Transverse colon (tissue), 4 donors: Measurements from ENCODE around the gene SERPIND1. TPM values are rescaled to one million over a fixed set of nuclear protein-coding genes. Genes with fewer than 3 reads are reported as not detected.

Experiments used
- DNase-seq: peaks from one replicate; pipeline ENCODE4 v3.0.0-alpha.2; 2019
- H3K27ac ChIP-seq, 4 donors: fragments of 200-600 bp; sonication (generic); 2 replicates each; pipeline ENCODE4 v1.5.1; 2016 to 2018; ENCODE audit warnings: inconsistent platforms in 4 of 4
- H3K27me3 ChIP-seq: fragments of 200-600 bp; sonication (generic); 2 replicates; pipeline ENCODE4 v1.5.1; 2017; ENCODE audit warnings: inconsistent platforms
- H3K36me3 ChIP-seq, 4 donors: fragments of 200-600 bp; sonication (generic); 2 replicates each; pipeline ENCODE4 v1.5.1; 2017 to 2019; ENCODE audit warnings: inconsistent platforms in 4 of 4
- H3K4me1 ChIP-seq, 4 donors: fragments of 200-600 bp; sonication (generic); 2 replicates each; pipeline ENCODE4 v1.5.1; 2017 to 2020; ENCODE audit warnings: inconsistent platforms in 4 of 4
- H3K4me3 ChIP-seq, 4 donors: fragments of 200-600 bp; sonication (generic); 1 replicate in 1 of 4; 2 replicates in 3 of 4; pipeline versions ENCODE4 v1.5.1 to v1.6.1; 2017 to 2019; ENCODE audit warnings: inconsistent platforms in 4 of 4
- H3K9me3 ChIP-seq, 2 donors: fragments of 200-600 bp; sonication (generic); 2 replicates each; pipeline ENCODE4 v1.5.1; 2017 to 2019; ENCODE audit warnings: inconsistent platforms in 2 of 2
- CTCF ChIP-seq, 5 experiments: fragments of 200-600 bp in 3 of 5; fragments of 450-650 bp in 2 of 5; sonication (generic) in 3 of 5; IDR thresholded peaks; 1 replicate in 2 of 5; 2 replicates in 3 of 5; pipeline ENCODE4 v1.5.1; 2016 to 2017; ENCODE audit warnings: antibody characterized with exemption in 5 of 5, inconsistent platforms in 3 of 5, mild to moderate bottlenecking in 2 of 5, moderate library complexity in 1 of 5
- EP300 ChIP-seq: sonication (generic); formaldehyde crosslinking; IDR thresholded peaks from one replicate; pipeline ENCODE4 v1.6.1; 2017; ENCODE audit warnings: antibody characterized with exemption, low read depth
- POLR2A ChIP-seq: fragments of 450-650 bp; IDR thresholded peaks from one replicate; pipeline ENCODE4 v1.6.1; 2016; ENCODE audit warnings: antibody characterized with exemption, mild to moderate bottlenecking, moderate library complexity
- POLR2AphosphoS5 ChIP-seq, 3 donors: sonication (generic); formaldehyde crosslinking; IDR thresholded peaks; one replicate each; pipeline ENCODE4 v1.6.1; 2016; ENCODE audit warnings: antibody characterized with exemption in 3 of 3
- WGBS, 2 donors: methylation state at CpG; one replicate each; pipeline ENCODE4 v1.1.5; 2018; ENCODE audit warnings: low coverage in 1 of 2; 5-methylcytosine and 5-hydroxymethylcytosine counted together
- in situ Hi-C, 4 donors: fragments of 200-750 bp; cut with MboI; loops; one replicate each; pipeline versions ENCODE4 v1.15.0 to v1.15.1; 2017; ENCODE audit warnings: low sequenced_read_pairs in 3 of 4, low pct_ligation_motif_present in 1 of 4, low pct_unique_long_range_greater_than_20kb in 1 of 4
- intact Hi-C: fragments of 100-400 bp; cut with DNase I; formaldehyde crosslinking; loops from one replicate; pipeline ENCODE4 v1.15.1; 2023; ENCODE audit warnings: low total_unique reads
- total RNA-seq, 4 donors: library from RNA; depleted of rRNA; stranded (reverse); fragments of >200 nt; gene quantifications; one replicate each; pipeline ENCODE4 v1.1.0, GENCODE V29; 2016

SERPIND1 gene
- total RNA-seq, 4 donors from 2014 or later: not detected

GRCh38 chr22:20746431-20747189 is 27.3 kb upstream of the SERPIND1 start:
- WGBS, 2 donors: 93 to 100% methylated on average over 1 to 9 of the region's 9 CpGs
- Histone ChIP-seq H3K36me3 (peaks cover 0 to 35% (median 12%) of the 10 kb centered on the region in 4 donors), H3K9me3 (no peaks in the 10 kb centered on the region), H3K27ac (no peak overlapping the region), H3K27me3 (no peaks in the 10 kb centered on the region), H3K4me1 (peaks cover 0 to 8% (median 4%) of the 10 kb centered on the region in 4 donors), H3K4me3 (no peak overlapping the region)
- no peak for DNase-seq
- TF ChIP-seq CTCF (IDR thresholded peaks at IDR 0.05) (peak in 1 of 5 experiments; percentile 37), POLR2A (no peak), EP300 (no peak), POLR2AphosphoS5 (IDR thresholded peaks at IDR 0.05) (no peak)
- intact Hi-C loops: no loop called here
- in situ Hi-C loops: loop anchor here in 1 of 4 donors (25.0 kb wide), 1 partner anchor 334 kb away; no protein-coding TSS in a partner anchor

- TF ChIP-seq CTCF (IDR thresholded peaks at IDR 0.05): no peak
- TF ChIP-seq POLR2AphosphoS5 (IDR thresholded peaks at IDR 0.05): no peak
- TF ChIP-seq POLR2A: no peak
- no peak for TF ChIP-seq EP300
- Histone ChIP-seq H3K36me3 (peaks cover 0 to 34% (median 10%) of the 10 kb centered on the region in 4 donors), H3K27me3 (no peaks in the 10 kb centered on the region), H3K4me1 (peaks cover 0 to 8% (median 4%) of the 10 kb centered on the region in 4 donors), H3K4me3 (no peak overlapping the region), H3K9me3 (no peaks in the 10 kb centered on the region), H3K27ac (no peak overlapping the region)
- DNase-seq: no peak
- in situ Hi-C loops: loop anchor here in 1 of 4 donors (25.0 kb wide), 1 partner anchor 335 kb away; no protein-coding TSS in a partner anchor
- intact Hi-C loops: no loop called here
- WGBS, 2 donors: 88 to 100% methylated on average over 1 to 10 of the region's 10 CpGs
These were observed 26.7 kb upstream of the SERPIND1 start for GRCh38 chr22:20747223-20747622.

- H3K36me3 ChIP-seq: peaks cover 0 to 36% (median 12%) of the 10 kb centered on the region in 4 donors
These were observed 25.8 kb upstream of the SERPIND1 start for GRCh38 chr22:20748082-20748481.

More at GRCh38 chr22:20748082-20748481, 25.8 kb upstream of the SERPIND1 start:
- WGBS, 2 donors: 87% methylated on average over 7 of the region's 7 CpGs; no CpG with 5 or more reads in 1 of the 2 donors
- H3K4me1 ChIP-seq: peaks cover 0 to 8% (median 4%) of the 10 kb centered on the region in 4 donors
- TF ChIP-seq CTCF (IDR thresholded peaks at IDR 0.05) (no peak), POLR2AphosphoS5 (IDR thresholded peaks at IDR 0.05) (no peak), POLR2A (no peak), EP300 (no peak)
- H3K9me3 ChIP-seq: no peaks in the 10 kb centered on the region
- H3K27ac ChIP-seq: no peak overlapping the region
- DNase-seq: no peak
- no peak overlapping the region for H3K4me3 ChIP-seq
- H3K27me3 ChIP-seq: no peaks in the 10 kb centered on the region
- intact Hi-C loops: no loop called here
- in situ Hi-C loops: loop anchor here in 1 of 4 donors (25.0 kb wide), 1 partner anchor 336 kb away; no protein-coding TSS in a partner anchor
